Measurements from ENCODE around the gene SCEL. TPM values are rescaled to one million over a fixed set of nuclear protein-coding genes. Genes with fewer than 3 reads are reported as not detected.

Gene SCEL
- total and polyA plus RNA-seq, 2 experiments from 2014 or later: not detected

DNA sequence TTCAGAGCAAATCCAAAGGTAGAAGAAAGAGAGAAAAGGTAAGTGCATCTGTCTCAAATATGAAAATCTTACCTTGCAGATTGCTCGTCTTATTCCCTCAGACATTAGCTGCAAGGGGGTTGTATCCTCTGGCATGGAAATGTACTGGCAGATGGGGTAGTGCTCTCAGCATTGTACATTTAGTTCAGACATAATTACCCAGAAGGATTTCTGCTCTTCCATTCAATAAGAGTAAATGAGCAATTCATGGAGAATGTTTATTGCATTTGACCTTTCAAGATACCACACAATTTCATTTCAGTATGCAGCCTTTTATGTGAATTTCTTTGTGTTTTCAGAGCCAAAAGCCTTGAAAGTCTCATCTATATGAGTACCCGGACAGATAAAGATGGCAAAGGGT, 63.8 kb downstream of the SCEL start:
- no peak overlapping the region for H3K27ac ChIP-seq
- no peaks in the 10 kb centered on the region for H3K4me1 ChIP-seq (ENCODE audit: low read depth)
- TF ChIP-seq, protein P1, sequence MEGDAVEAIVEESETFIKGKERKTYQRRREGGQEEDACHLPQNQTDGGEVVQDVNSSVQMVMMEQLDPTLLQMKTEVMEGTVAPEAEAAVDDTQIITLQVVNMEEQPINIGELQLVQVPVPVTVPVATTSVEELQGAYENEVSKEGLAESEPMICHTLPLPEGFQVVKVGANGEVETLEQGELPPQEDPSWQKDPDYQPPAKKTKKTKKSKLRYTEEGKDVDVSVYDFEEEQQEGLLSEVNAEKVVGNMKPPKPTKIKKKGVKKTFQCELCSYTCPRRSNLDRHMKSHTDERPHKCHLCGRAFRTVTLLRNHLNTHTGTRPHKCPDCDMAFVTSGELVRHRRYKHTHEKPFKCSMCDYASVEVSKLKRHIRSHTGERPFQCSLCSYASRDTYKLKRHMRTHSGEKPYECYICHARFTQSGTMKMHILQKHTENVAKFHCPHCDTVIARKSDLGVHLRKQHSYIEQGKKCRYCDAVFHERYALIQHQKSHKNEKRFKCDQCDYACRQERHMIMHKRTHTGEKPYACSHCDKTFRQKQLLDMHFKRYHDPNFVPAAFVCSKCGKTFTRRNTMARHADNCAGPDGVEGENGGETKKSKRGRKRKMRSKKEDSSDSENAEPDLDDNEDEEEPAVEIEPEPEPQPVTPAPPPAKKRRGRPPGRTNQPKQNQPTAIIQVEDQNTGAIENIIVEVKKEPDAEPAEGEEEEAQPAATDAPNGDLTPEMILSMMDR (IDR thresholded peaks at IDR 0.05; ENCODE audit: low read depth, low read length): no peak
- no peaks in the 10 kb centered on the region for H3K27me3 ChIP-seq
- no peaks in the 10 kb centered on the region for H3K36me3 ChIP-seq
- DNase-seq (ENCODE audit: low read depth in 1 of 2, low spot score in 1 of 2): no peak
- no peaks in the 10 kb centered on the region for H3K9me3 ChIP-seq (ENCODE audit: low read depth)
- no peak overlapping the region for H3K4me3 ChIP-seq

DNA sequence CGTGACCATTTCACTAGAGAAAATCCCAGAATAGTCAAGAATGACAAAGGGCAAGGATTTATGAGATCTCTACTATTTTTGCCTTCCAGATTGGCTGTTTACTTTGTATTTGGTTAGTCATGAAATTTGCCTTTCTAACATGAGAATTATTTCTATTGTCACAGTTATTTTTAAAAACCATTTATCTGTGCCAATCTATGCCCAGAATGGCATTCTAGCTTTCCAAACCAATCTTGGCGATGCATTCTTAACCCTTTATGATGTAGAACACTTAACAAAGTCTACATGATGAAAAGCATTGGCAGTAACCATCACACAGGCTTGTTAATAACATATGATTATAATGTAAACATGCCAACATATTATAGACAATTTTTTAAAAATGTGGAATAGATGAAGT, 65.2 kb downstream of the SCEL start:
- Histone ChIP-seq H3K4me3 (no peak overlapping the region), H3K27me3 (no peaks in the 10 kb centered on the region), H3K27ac (no peak overlapping the region), H3K9me3 (ENCODE audit: low read depth) (no peaks in the 10 kb centered on the region), H3K36me3 (no peaks in the 10 kb centered on the region), H3K4me1 (ENCODE audit: low read depth) (no peaks in the 10 kb centered on the region)
- TF ChIP-seq, protein P1 (IDR thresholded peaks at IDR 0.05; ENCODE audit: low read depth, low read length): no peak
- DNase-seq (ENCODE audit: low read depth in 1 of 2, low spot score in 1 of 2): no peak

DNA sequence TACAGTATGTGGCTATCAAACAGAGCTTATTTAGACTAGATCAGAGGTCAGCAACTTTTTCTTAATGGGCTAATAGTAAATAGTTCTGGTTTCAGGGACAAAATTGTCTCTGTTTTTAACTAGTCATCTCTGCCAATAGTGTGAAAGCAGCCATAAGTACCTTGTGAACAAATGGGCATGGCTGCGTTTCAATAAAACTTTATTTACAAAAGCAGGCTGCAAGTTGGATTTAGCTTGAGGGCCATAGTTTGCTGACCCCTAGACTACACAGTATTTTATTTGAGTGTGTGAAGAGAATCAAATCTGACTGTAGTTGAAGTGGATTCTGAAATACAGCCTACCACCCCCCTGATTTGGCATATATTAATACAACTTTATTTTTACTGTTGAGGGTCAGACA, 75.6 kb downstream of the SCEL start:
- H3K36me3 ChIP-seq: no peaks in the 10 kb centered on the region
- H3K27ac ChIP-seq: no peak overlapping the region
- no peak overlapping the region for H3K4me3 ChIP-seq
- no peaks in the 10 kb centered on the region for H3K4me1 ChIP-seq (ENCODE audit: low read depth)
- no peaks in the 10 kb centered on the region for H3K9me3 ChIP-seq (ENCODE audit: low read depth)
- no peak for DNase-seq (ENCODE audit: low read depth in 1 of 2, low spot score in 1 of 2)
- no peaks in the 10 kb centered on the region for H3K27me3 ChIP-seq
- TF ChIP-seq, protein P1 (IDR thresholded peaks at IDR 0.05; ENCODE audit: low read depth, low read length): no peak

DNA sequence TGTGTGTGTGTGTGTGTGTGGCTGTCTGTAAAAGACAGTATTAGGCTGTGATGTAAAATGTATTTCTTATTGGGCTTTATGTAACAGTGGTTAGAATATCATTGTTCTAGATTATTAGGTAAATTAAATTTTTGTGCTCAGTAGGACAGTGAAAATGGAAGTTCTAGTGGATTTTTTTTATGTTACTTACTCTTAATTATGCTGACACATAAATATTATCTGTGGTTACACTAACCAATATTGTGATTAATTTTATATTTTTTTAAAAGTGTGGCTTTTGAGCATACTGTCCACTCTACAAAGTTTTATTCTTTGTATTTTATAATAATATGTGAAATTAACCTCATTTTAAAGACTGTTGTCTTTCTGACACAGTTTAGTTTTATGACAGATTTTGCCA, 80.5 kb downstream of the SCEL start:
- no peaks in the 10 kb centered on the region for H3K4me1 ChIP-seq (ENCODE audit: low read depth)
- H3K27ac ChIP-seq: no peak overlapping the region
- no peaks in the 10 kb centered on the region for H3K36me3 ChIP-seq
- no peaks in the 10 kb centered on the region for H3K27me3 ChIP-seq
- no peaks in the 10 kb centered on the region for H3K9me3 ChIP-seq (ENCODE audit: low read depth)
- TF ChIP-seq, protein P1 (IDR thresholded peaks at IDR 0.05; ENCODE audit: low read depth, low read length): no peak
- H3K4me3 ChIP-seq: no peak overlapping the region
- DNase-seq (ENCODE audit: low read depth in 1 of 2, low spot score in 1 of 2): no peak

DNA sequence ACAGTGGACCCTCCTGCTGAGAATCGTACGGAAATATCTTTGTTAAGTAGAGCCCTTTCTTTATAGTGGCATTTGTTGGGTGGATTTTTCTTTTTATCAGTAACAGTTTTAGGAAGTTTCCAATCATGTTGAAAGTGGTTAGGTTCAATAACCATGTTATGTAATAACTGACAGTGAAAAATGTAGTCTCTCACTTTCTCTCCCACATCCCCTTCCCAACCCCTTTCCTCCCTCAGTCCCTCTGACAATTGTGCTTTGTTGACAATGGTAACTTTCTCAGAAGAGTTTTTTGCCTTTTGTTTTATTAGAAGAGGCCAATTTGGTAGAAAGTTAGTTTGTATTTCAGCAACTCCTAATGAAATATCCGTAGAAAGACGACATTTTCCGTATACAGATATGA, 84.1 kb downstream of the SCEL start:
- Histone ChIP-seq H3K27me3 (no peaks in the 10 kb centered on the region), H3K9me3 (ENCODE audit: low read depth) (no peaks in the 10 kb centered on the region), H3K36me3 (no peaks in the 10 kb centered on the region), H3K27ac (no peak overlapping the region), H3K4me3 (no peak overlapping the region), H3K4me1 (ENCODE audit: low read depth) (no peaks in the 10 kb centered on the region)
- TF ChIP-seq, protein P1 (IDR thresholded peaks at IDR 0.05; ENCODE audit: low read depth, low read length): no peak
- DNase-seq (ENCODE audit: low read depth in 1 of 2, low spot score in 1 of 2): no peak

DNA sequence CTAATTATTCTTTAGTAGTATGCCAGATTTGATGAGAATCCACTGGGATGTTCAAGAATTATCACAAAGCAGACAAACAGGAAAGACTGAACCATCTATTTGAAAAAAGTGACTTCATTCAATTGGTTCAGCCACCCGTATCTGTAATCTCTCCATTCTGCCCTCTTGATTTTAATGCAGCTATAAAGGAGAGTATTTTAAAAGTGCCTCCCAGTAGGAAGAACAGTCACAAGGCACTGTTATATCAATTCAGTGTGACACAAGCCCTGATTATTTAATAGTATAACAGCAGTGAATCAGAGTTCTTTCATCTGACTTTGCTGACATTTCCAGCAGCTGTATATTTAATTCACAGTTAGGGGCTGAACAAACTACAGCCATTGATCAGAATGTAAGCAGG, 84.6 kb downstream of the SCEL start:
- DNase-seq (ENCODE audit: low read depth in 1 of 2, low spot score in 1 of 2): no peak
- no peaks in the 10 kb centered on the region for H3K4me1 ChIP-seq (ENCODE audit: low read depth)

More for the DNA sequence above, 84.6 kb downstream of the SCEL start:
- TF ChIP-seq, protein P1 (IDR thresholded peaks at IDR 0.05; ENCODE audit: low read depth, low read length): no peak
- Histone ChIP-seq H3K9me3 (ENCODE audit: low read depth) (no peaks in the 10 kb centered on the region), H3K4me3 (no peak overlapping the region), H3K27ac (no peak overlapping the region), H3K27me3 (no peaks in the 10 kb centered on the region), H3K36me3 (no peaks in the 10 kb centered on the region)
